Vein endothelial cell (primary cell): ENCODE data around the gene IRGQ. TPM values are rescaled to one million over a fixed set of nuclear protein-coding genes. Genes with fewer than 3 reads are reported as not detected.

Source experiments
- total RNA-seq: library from RNA; depleted of rRNA; stranded (reverse); fragments of >200 nt; gene quantifications from 2 replicates; pipeline ENCODE4 v1.2.3, GENCODE V29; 2012

IRGQ gene, protein sequence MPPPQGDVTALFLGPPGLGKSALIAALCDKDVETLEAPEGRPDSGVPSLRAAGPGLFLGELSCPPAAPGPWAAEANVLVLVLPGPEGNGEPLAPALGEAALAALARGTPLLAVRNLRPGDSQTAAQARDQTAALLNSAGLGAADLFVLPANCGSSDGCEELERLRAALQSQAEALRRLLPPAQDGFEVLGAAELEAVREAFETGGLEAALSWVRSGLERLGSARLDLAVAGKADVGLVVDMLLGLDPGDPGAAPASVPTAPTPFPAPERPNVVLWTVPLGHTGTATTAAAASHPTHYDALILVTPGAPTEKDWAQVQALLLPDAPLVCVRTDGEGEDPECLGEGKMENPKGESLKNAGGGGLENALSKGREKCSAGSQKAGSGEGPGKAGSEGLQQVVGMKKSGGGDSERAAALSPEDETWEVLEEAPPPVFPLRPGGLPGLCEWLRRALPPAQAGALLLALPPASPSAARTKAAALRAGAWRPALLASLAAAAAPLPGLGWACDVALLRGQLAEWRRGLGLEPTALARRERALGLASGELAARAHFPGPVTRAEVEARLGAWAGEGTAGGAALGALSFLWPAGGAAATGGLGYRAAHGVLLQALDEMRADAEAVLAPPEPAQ
- 38.6 and 41.2 TPM in 2 replicates for total RNA-seq

DNA sequence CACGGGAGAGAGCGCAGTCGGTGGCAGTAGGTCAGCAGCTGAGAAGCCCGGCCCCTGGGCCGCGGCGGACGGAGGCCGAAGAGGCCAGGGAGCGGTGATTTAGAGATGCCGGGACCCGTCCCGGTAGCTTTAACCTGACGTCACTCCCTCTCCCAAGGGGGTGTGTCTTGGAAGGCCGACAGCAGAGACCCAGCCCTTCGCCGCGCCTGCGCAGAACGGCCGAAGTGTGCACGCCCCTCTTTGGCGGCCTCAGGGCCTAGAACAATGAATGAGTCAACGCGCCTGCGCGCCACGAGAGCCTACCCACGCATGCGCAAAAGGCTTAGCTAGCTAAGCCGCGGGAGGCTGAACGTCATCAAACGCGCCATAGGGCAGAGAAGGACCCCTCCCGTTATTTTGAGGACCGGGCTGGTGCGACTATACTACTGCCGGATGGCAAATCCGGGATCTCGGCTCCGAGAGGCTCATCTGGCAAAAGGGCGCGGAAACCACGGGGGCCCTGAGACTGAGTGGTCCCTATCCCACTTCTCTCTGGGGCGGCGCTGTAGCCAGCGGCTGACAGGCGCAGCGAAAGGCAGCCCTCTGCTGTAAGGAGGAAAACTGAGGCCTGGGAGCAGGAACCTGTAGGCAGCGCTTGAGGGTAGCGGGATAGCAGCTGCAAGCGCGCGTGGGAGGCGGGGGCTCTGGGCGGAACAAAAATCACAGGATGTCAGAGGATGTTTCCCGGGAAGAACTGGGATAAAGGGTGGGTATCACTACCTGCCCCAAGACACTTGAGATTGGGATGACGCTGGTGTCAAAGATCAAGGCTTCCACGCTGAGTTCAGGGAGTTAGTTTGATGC lies at the start of gene IRGQ, which contains the start of gene ZNF576:
Gene IRGQ, minus strand, starts transcription at position 136 of the 843 bp plus-strand sequence. CDS start 796 bp downstream, outside the sequence.
Gene ZNF576, plus strand, starts transcription at position 597 of the 843 bp plus-strand sequence. CDS start 514 bp downstream, outside the sequence.

DNA sequence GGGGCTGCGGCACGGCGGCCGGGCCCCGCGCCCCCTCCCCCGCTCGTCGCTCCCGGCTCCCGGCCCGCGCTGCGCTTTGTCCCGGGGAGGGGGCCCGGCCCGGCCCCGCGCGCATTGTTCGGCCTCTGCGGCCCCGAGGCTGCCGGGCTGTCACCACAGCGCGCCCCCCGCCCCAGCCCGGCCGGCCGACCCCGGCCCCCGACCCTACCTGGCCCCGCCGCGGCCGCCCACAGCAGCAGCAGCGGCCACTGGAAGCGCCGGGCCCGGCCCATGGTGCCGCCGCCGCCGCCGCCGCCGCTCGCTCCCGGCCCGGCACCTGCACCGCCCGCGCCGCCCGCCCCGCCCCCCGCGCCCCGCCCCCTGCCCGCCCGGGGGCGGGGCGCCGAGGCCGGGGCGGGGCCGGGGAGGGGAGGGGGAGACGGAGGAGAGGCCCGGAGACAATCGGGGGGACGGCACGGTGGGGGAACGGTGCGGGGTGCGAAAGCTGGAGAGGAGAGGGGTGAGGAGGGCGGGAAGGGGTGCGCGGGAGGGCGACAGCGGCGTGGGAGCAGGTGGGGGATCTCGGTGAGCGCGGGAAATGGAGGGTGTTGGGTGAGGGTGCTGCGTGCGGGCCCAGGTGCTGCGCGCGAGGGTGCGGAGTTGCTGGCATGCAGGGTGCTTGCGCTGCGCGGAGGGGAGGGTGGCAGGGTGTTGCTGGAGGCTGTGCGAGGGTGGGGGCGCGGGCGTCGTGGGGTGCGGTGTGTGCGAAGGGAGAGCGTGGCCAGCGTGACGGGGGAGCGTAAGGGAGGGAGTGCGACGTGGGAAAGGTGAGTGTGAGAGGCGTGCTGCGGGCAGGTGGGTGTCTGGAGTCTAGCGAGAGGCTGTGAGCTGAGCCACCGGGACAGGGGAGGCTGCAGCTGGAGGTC lies 43.8 kb upstream of the IRGQ start, which contains the start of gene CADM4:
Gene CADM4, minus strand, starts transcription at position 332 of the 905 bp plus-strand sequence. Its CDS starts 60 bp downstream, at position 272.

DNA sequence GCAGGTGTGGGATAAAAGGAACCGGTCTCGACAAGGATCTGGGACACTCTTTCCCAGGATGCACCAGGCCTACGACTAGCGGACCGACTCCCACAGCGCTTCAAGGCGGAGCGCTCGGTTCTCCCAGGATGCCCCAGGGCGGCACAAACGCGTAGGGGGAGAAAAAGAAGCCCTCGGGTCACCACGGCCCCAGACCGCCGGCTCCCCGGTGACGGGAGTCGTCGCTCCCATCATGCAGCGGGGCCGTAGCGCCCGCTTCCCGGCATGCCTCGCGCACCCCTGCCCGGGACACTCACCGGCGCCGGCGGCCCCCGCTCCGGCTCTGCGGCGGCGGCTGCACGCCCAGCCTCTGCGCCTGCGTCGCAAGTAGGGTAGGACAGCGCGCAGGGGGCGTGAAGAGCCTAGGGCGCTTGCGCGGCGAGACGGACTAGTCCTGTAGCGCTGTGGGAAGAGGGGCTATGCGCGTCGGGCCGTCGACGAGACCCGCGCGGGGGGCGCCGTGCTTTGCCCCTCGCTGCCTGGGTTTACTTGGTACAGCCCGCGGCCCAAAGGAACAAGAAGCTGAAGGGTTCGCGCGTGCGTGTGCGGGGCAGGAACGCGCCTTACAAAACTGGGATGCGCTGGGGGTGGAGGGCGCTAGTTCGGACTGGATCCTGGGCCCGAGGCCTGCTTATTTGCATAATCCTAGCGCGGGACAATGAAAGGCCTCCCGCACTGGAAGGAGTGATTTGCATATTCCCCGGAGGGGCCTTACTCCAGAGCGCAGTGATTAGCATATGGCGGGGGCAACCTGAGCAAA lies 23.5 kb upstream of the IRGQ start, which contains the start of gene ZNF428:
Gene ZNF428, minus strand, starts transcription at position 368 of the 799 bp plus-strand sequence. CDS start 5,325 bp downstream, outside the sequence.

DNA sequence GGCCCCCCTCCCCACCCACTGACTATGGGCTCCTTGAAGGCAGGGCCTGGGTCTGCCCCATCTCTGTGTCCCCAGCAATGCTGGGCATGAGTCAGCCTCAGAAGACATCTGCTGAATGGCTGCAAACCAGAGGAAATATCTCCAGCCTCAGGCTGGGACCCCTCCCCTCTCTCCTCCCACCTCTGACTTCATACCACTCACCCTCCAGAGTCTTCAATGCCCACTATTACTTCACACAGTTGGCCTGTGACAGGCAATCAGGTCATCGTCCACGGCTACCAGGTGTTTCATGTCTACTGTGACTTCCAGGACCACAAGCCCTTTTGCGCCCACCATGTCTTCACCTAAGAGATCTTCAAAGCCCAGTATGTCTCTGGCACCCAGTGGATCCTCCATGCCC lies 15.9 kb upstream of the IRGQ start, which contains the start of gene SRRM5:
Gene SRRM5, plus strand, starts transcription at position 301 of the 400 bp plus-strand sequence. Its CDS starts 34 bp downstream, at position 335.

DNA sequence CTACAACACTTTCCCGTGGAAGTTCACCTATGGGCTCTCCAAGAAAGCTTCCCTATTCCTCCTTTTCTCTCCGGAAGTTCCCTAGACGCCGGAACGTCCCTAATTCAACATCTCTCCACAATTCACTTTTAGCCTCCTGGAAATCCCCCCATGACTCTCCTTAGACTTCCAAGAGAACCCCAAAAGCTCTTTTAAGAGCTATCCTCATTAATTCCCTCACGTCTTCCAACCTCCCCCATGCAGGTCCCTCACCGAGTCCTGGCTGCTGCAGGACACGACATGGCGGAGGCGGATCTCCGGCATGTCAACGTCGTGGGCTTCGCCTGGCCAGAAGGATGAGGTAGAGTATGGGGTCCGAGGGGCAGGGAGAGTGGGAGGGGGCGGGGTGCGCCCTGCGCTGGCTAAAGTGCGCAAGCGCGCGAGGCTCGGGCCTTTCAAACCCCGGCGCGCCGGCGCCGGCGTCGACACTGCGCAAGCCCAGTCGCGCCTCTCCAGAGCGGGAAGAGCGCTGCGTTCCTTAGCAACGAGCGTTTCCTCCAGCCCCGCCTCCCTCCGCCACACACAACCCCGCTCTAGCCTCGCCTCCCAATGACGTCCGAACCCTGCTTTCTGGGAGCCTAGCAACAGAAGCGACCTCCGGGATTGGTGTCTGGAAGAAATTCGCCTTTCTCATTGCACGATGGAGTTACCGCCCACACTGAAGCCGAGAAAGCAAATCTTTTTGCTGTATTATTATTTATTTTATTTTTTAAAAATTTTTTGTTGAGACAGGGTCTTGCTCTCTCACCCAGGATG lies 20.6 kb downstream of the IRGQ start, which contains the start of the genes PINLYP and XRCC1:
Gene PINLYP, plus strand, starts transcription at position 646 of the 795 bp plus-strand sequence. CDS start 1,391 bp downstream, outside the sequence.
Gene XRCC1, minus strand, starts transcription at position 372 of the 795 bp plus-strand sequence. Its CDS starts 69 bp downstream, at position 303.

Other genes with a start within 250 kb of the IRGQ start
- gene CD177, start 242.4 kb downstream of the IRGQ start, total RNA-seq = under 0.01 and 0.10 TPM in 2 replicates
- gene TEX101, start 181.2 kb downstream of the IRGQ start, total RNA-seq = not detected in 2 replicates
- gene LYPD3, start 130.5 kb downstream of the IRGQ start, total RNA-seq = under 0.01 TPM in 1 of 2 replicates, not detected in the other
- 8.9 and 13.1 TPM in 2 replicates for gene PHLDB3, start 91.4 kb downstream of the IRGQ start, total RNA-seq
- 45.3 and 62.4 TPM in 2 replicates for gene ETHE1, start 68.9 kb downstream of the IRGQ start, total RNA-seq
- 0.38 and 0.65 TPM in 2 replicates for gene ZNF575, start 62.9 kb downstream of the IRGQ start, total RNA-seq
- 23.8 and 26.5 TPM in 2 replicates for gene XRCC1, start 20.6 kb downstream of the IRGQ start, total RNA-seq
- gene PINLYP, start 20.3 kb downstream of the IRGQ start, total RNA-seq = 0.98 and 1.7 TPM in 2 replicates
- 10.5 and 11.8 TPM in 2 replicates for gene ZNF576, start 461 bp upstream of the IRGQ start, total RNA-seq
- gene SRRM5, start 16.0 kb upstream of the IRGQ start, total RNA-seq = 0.10 TPM in 1 of 2 replicates, not detected in the other
- 26.6 and 36.6 TPM in 2 replicates for gene ZNF428, start 23.5 kb upstream of the IRGQ start, total RNA-seq
- gene CADM4, start 43.7 kb upstream of the IRGQ start, total RNA-seq = 1.9 and 3.6 TPM in 2 replicates
- gene PLAUR, start 74.0 kb upstream of the IRGQ start, total RNA-seq = 56.8 and 73.1 TPM in 2 replicates
- gene IRGC, start 119.9 kb upstream of the IRGQ start, total RNA-seq = not detected in 2 replicates
- gene SMG9, start 158.8 kb upstream of the IRGQ start, total RNA-seq = 17.0 and 18.7 TPM in 2 replicates
- 0.48 TPM in 1 of 2 replicates, not detected in the other for gene KCNN4, start 184.8 kb upstream of the IRGQ start, total RNA-seq
- under 0.01 and 0.10 TPM in 2 replicates for gene LYPD5, start 206.3 kb upstream of the IRGQ start, total RNA-seq
- 5.6 and 8.2 TPM in 2 replicates for gene ZNF283, start 231.2 kb upstream of the IRGQ start, total RNA-seq